Esophagus muscularis mucosa (tissue), 4 donors: ENCODE results near the gene UTP4. TPM values are rescaled to one million over a fixed set of nuclear protein-coding genes. Genes with fewer than 3 reads are reported as not detected.
A peak's percentile ranks its signal among the peaks of the same experiment; 100 is the strongest.

Experiments
- DNase-seq: peaks from one replicate; pipeline ENCODE4 v3.0.0-alpha.2; 2017; ENCODE audit errors: extremely low spot score
- H3K27ac ChIP-seq, 4 donors: fragments of 200-600 bp; sonication (generic); replicated peaks in 1 of 4; 1 replicate in 3 of 4; 2 replicates in 1 of 4; pipeline ENCODE4 v1.5.1; 2016 to 2019; ENCODE audit warnings: mild to moderate bottlenecking in 1 of 4
- H3K27me3 ChIP-seq, 4 donors: fragments of 200-600 bp; sonication (generic); one replicate each; pipeline versions ENCODE4 v1.5.1 to v1.6.0; 2016 to 2019
- H3K36me3 ChIP-seq, 4 donors: fragments of 200-600 bp; sonication (generic); one replicate each; pipeline ENCODE4 v1.5.1; 2016 to 2019
- H3K4me1 ChIP-seq, 4 donors: fragments of 200-600 bp; sonication (generic); one replicate each; pipeline ENCODE4 v1.5.1; 2016 to 2019
- H3K4me3 ChIP-seq, 4 donors: fragments of 200-600 bp; sonication (generic); 1 replicate in 2 of 4; 2 replicates in 2 of 4; pipeline ENCODE4 v1.5.1; 2016 to 2019; ENCODE audit warnings: mild to moderate bottlenecking in 4 of 4, moderate library complexity in 1 of 4
- H3K9me3 ChIP-seq, 4 donors: fragments of 200-600 bp; sonication (generic); 1 replicate in 3 of 4; 2 replicates in 1 of 4; pipeline ENCODE4 v1.5.1; 2016 to 2019
- EP300 ChIP-seq: sonication (generic); formaldehyde crosslinking; IDR thresholded peaks from one replicate; pipeline ENCODE4 v1.6.1; 2017; ENCODE audit warnings: antibody characterized with exemption
- POLR2A ChIP-seq: fragments of 450-650 bp; IDR thresholded peaks from one replicate; pipeline ENCODE4 v1.6.1; 2017; ENCODE audit warnings: antibody characterized with exemption, moderate library complexity, mild to moderate bottlenecking, low read depth
- POLR2AphosphoS5 ChIP-seq, 2 donors: sonication (generic); formaldehyde crosslinking; IDR thresholded peaks; one replicate each; pipeline ENCODE4 v1.6.1; 2017; ENCODE audit warnings: antibody characterized with exemption in 2 of 2
- WGBS: methylation state at CpG from one replicate; pipeline ENCODE4 v1.1.5; 2018; 5-methylcytosine and 5-hydroxymethylcytosine counted together
- intact Hi-C: fragments of 100-400 bp; cut with DNase I; formaldehyde crosslinking; loops from one replicate; pipeline ENCODE4 v1.15.1; 2023
- total RNA-seq, 4 donors: library from RNA; depleted of rRNA; stranded (reverse); fragments of >200 nt; gene quantifications; one replicate each; pipeline versions ENCODE4 v1.1.0 to v1.2.1, GENCODE V29; 2016
- TF ChIP-seq, protein P1 (sequence below), 3 experiments: fragments of 200-600 bp in 2 of 3; fragments of 450-650 bp in 1 of 3; sonication (generic) in 2 of 3; IDR thresholded peaks; one replicate each; pipeline ENCODE4 v1.5.1; 2017 to 2019; ENCODE audit warnings: antibody characterized with exemption in 3 of 3, mild to moderate bottlenecking in 2 of 3, moderate library complexity in 1 of 3

Gene UTP4
- total RNA-seq, 4 donors from 2014 or later = 23.3 to 32.6 (median 24.0) TPM

DNA sequence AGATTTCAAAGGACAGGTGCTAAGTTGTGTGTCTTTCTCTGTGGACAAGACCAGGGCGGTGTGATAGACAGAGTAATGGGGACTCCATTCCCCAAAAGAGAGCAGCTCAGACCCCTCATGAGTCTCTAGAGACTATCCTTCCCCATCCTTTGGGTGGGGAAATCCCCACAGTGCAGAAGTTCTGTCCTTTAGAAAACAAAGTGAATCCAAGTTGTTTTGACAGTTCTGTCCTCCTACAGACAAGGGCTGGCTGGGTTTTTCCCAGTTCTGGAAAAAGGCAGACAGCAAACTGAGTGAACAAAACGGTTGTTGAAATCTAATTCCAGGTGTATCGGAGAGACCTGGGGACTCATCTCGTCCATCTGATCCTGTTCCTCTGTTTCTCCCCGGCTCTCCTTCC, 37.9 kb upstream of the UTP4 start:
- DNase-seq = no peak
- no peaks in the 10 kb centered on the region for H3K27me3 ChIP-seq

DNA sequence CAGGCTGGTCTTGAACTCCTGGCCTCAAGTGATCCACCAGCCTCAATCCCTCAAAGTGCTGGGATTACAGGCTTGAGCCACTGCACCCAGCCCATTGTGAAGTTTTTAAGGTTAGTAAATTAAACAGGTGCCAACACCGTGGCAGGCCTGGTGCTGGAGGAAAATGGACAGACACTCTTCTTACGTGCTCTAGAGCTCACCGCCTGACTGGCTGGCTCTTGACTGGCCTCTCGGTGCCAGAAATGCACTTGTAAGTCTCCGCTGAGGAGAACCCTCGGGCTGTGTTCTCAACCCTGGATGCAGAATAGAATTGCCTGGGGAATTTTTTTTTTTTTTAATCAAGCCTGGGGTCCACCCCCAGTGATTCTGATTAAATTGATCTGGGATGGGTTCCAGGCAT, 37.3 kb upstream of the UTP4 start:
- intact Hi-C loops = no loop called here
- no peak overlapping the region for H3K4me3 ChIP-seq
- DNase-seq = no peak
- no peak for TF ChIP-seq POLR2A
- TF ChIP-seq POLR2AphosphoS5 (IDR thresholded peaks at IDR 0.05) = no peak
- TF ChIP-seq, protein P1, sequence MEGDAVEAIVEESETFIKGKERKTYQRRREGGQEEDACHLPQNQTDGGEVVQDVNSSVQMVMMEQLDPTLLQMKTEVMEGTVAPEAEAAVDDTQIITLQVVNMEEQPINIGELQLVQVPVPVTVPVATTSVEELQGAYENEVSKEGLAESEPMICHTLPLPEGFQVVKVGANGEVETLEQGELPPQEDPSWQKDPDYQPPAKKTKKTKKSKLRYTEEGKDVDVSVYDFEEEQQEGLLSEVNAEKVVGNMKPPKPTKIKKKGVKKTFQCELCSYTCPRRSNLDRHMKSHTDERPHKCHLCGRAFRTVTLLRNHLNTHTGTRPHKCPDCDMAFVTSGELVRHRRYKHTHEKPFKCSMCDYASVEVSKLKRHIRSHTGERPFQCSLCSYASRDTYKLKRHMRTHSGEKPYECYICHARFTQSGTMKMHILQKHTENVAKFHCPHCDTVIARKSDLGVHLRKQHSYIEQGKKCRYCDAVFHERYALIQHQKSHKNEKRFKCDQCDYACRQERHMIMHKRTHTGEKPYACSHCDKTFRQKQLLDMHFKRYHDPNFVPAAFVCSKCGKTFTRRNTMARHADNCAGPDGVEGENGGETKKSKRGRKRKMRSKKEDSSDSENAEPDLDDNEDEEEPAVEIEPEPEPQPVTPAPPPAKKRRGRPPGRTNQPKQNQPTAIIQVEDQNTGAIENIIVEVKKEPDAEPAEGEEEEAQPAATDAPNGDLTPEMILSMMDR (IDR thresholded peaks at IDR 0.05) = no peak
- no peak for TF ChIP-seq EP300
- H3K27ac ChIP-seq = no peak overlapping the region
- no peaks in the 10 kb centered on the region for H3K27me3 ChIP-seq
- H3K36me3 ChIP-seq = no peaks in the 10 kb centered on the region
- H3K9me3 ChIP-seq = no peaks in the 10 kb centered on the region
- peaks cover 0 to under 1% (median 0%) of the 10 kb centered on the region in 4 donors for H3K4me1 ChIP-seq
- WGBS = 89% methylated on average over 5 of the region's 6 CpGs

More for the DNA sequence above, 37.9 kb upstream of the UTP4 start:
- no peak for TF ChIP-seq POLR2A
- no peak for TF ChIP-seq POLR2AphosphoS5 (IDR thresholded peaks at IDR 0.05)
- TF ChIP-seq, protein P1 (IDR thresholded peaks at IDR 0.05) = no peak
- TF ChIP-seq EP300 = no peak
- H3K27ac ChIP-seq = no peak overlapping the region
- no peaks in the 10 kb centered on the region for H3K36me3 ChIP-seq
- no peaks in the 10 kb centered on the region for H3K9me3 ChIP-seq
- no peak overlapping the region for H3K4me3 ChIP-seq
- intact Hi-C loops = no loop called here
- WGBS = 51% methylated on average over 5 of the region's 5 CpGs
- peaks cover 0 to 2% (median 0%) of the 10 kb centered on the region in 4 donors for H3K4me1 ChIP-seq

DNA sequence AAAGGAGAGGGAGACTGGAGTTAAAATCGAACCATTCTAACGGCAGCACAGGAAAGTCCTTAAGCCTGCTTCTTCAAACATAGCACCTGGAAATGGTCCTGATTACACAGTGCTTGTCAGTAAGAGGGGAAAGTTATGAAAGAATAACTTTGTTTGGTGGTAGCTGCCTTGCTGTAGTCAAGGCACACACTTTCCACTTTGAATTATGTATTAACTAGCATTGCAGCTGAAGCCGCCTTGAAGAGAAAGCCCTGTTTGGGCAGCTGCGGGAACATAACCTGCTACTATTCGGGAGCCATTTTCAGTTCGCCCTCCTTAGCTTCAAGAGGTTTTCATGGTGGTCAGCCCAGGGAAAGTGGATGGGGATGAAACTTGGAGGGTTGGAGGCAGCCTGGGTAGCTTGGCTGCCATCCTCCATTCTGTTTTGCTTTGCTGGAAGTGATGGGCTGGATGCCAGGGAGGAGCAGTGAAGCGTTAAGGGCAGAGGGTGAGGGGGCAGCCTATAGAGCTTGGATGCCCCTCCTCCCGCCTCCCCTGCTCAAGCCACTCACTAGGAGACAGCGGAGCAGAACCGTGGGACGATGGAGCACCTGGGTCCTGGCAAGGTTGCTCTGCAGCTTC, 32.3 kb upstream of the UTP4 start:
- Histone ChIP-seq H3K27ac (no peak overlapping the region), H3K27me3 (no peaks in the 10 kb centered on the region), H3K36me3 (no peaks in the 10 kb centered on the region), H3K4me3 (no peak overlapping the region), H3K4me1 (peaks cover 1 to 9% (median 2%) of the 10 kb centered on the region in 4 donors), H3K9me3 (no peaks in the 10 kb centered on the region)
- 76% methylated on average over 11 of the region's 11 CpGs for WGBS
- intact Hi-C loops = no loop called here
- TF ChIP-seq EP300 (no peak), POLR2AphosphoS5 (IDR thresholded peaks at IDR 0.05) (no peak), POLR2A (no peak)
- TF ChIP-seq, protein P1 (IDR thresholded peaks at IDR 0.05) = no peak
- no peak for DNase-seq

DNA sequence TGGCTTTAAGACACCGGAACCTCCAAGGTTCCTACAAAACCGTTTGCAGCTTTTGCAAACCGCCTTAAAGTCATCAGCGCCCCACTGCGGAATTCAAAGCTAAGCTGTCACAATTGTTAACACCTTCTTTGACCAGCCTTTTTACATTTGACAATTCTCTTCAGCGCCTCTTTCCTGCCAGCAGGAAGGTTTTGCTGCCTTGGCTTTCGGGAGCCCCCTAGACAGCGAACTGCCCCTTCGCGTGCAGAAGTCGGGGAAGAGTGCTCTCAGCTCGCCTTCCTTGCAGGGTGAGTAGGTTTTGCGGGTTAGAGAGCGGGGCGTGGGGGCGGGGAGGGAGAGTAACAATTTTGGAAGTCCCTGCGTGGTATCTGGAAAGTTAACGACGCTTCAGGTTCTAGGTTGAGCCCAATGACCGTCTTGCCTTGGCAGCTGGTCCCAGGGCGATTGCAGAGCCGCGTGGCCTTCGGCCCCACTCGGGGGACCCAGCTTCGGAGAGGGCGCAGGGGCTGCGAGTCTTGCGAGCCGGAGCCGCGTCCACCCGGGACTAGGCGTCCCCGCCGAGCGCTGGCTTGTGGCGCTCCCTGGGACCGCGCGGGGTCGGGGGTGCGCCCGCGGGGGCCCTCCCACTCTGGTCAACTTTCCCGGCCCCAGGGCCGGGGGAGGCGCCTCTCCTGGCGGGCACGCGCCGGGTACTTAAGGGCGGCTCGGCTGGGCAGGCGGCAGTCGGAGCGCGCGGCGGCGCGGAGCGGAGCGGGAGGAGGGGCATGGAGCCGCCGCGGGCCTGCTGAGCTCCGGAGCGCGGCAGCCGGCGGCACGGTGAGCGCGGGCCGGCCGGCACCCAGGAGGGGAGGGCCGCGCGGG, 26.7 kb upstream of the UTP4 start, which contains the start of gene HAS3:
Gene HAS3 (plus strand): TSS at position 153 of the 861 bp plus-strand sequence. CDS start 3,743 bp downstream, outside the sequence.
- Histone ChIP-seq H3K36me3 (peaks cover 0 to 19% (median 12%) of the 10 kb centered on the region in 4 donors), H3K27ac (peak within 1 kb of the TSS in 1 of 4 donors; percentile 26), H3K9me3 (no peaks in the 10 kb centered on the region), H3K4me3 (peak within 1 kb of the TSS; percentile 61 to 74 (median 66)), H3K27me3 (peaks cover 0 to 35% (median 0%) of the 10 kb centered on the region in 4 donors), H3K4me1 (peaks cover 32 to 35% (median 34%) of the 10 kb centered on the region in 4 donors)
- under 1% methylated on average over 15 of the region's 80 CpGs for WGBS
- intact Hi-C loops = no loop called here
- TF ChIP-seq, protein P1 (IDR thresholded peaks at IDR 0.05) = peak in 1 of 3 experiments; percentile 10
- TF ChIP-seq EP300 (no peak), POLR2A (no peak), POLR2AphosphoS5 (IDR thresholded peaks at IDR 0.05) (peak; percentile 15 to 37)
- no peak for DNase-seq
